Body of pancreas (tissue), 4 donors: ENCODE results near the gene NBAS. TPM values are rescaled to one million over a fixed set of nuclear protein-coding genes. Genes with fewer than 3 reads are reported as not detected.

Source experiments
- ATAC-seq: fragments of 150-250 bp; one replicate; pipeline ENCODE4 v1.9.1; 2016
- DNase-seq, 4 donors: peaks; one replicate each; pipeline ENCODE4 v3.0.0-alpha.2; 2019
- H3K27ac ChIP-seq, 4 donors: fragments of 200-600 bp; sonication (generic); 1 replicate in 3 of 4; 2 replicates in 1 of 4; pipeline versions ENCODE4 v1.5.1 to v1.6.1; 2016 to 2019; ENCODE audit warnings: mild to moderate bottlenecking in 1 of 4, mixed read lengths in 1 of 4, moderate library complexity in 1 of 4
- H3K27me3 ChIP-seq, 2 donors: fragments of 200-600 bp; sonication (generic); one replicate each; pipeline ENCODE4 v1.6.0; 2016; ENCODE audit warnings: mild to moderate bottlenecking in 1 of 2
- H3K36me3 ChIP-seq, 2 donors: fragments of 200-600 bp; sonication (generic); replicated peaks in 1 of 2; 2 replicates each; pipeline ENCODE4 v1.5.1; 2016; ENCODE audit warnings: low read depth in 2 of 2; ENCODE audit not compliant: insufficient read depth in 1 of 2
- H3K4me1 ChIP-seq: fragments of 200-600 bp; sonication (generic); one replicate; pipeline ENCODE4 v1.6.0; 2016
- H3K4me3 ChIP-seq, 2 donors: fragments of 200-600 bp; sonication (generic); 1 replicate in 1 of 2; 2 replicates in 1 of 2; pipeline ENCODE4 v1.5.1; 2016 to 2019
- H3K9me3 ChIP-seq, 3 donors: fragments of 200-600 bp; sonication (generic); 1 replicate in 2 of 3; 2 replicates in 1 of 3; pipeline ENCODE4 v1.5.1; 2016
- POLR2A ChIP-seq, 3 donors: fragments of 450-650 bp; IDR thresholded peaks; one replicate each; pipeline ENCODE4 v1.6.1; 2016; ENCODE audit warnings: antibody characterized with exemption in 3 of 3, mild to moderate bottlenecking in 2 of 3
- WGBS, 2 donors: methylation state at CpG; one replicate each; pipeline ENCODE4 v1.1.5; 2017; 5-methylcytosine and 5-hydroxymethylcytosine counted together
- intact Hi-C: fragments of 100-400 bp; cut with DNase I; formaldehyde crosslinking; loops from one replicate; pipeline ENCODE4 v1.15.1; 2023
- total RNA-seq, 2 donors: library from RNA; depleted of rRNA; stranded (reverse); fragments of >200 nt; gene quantifications; one replicate each; pipeline ENCODE4 v1.1.0, GENCODE V29; 2016
- TF ChIP-seq, protein P1 (sequence below), 7 experiments: fragments of 450-650 bp in 4 of 7; fragments of 200-600 bp in 3 of 7; sonication (generic) in 3 of 7; IDR thresholded peaks; one replicate each; pipeline ENCODE4 v1.5.1; 2016 to 2019; ENCODE audit warnings: antibody characterized with exemption in 7 of 7

NBAS gene
- total RNA-seq, 2 donors from 2014 or later = 34.0 to 35.9 TPM

DNA sequence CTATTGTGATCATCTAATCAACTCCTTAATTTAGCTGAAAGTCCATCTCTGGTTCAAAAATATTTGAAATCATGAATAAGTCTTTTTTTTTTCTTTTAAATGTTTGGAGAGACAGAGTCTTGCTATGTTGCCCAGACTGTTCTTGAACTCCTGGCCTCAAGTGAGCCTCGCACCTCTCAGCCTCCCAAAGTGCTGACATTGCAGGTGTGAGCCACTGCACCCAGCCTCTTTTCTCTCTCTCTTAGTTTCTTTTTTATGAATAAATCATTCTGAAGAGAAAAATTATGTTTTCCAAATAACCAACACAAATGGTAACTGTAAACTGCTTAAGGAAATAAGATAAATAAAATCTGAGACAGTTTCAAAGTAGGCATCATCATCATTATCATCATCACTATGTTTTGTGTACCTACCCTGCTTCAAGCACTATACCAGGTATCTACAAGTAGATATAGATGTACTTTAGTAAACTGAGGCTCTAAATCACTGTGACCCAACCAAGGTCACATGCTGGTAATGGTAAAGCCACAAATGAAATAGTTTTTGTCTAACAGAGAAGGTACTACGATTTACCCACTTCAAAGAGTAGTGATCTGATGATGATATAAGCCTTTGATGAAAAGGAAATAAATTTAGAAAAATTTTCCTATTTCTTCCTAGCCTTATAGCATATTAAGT is 5.0 kb upstream of the NBAS start:
- DNase-seq (no peak), ATAC-seq (no peak)
- WGBS, 2 donors = 0 to 26% methylated on average over 2 of the region's 2 CpGs
- H3K4me3 ChIP-seq = no peak overlapping the region
- H3K27ac ChIP-seq = no peak overlapping the region
- intact Hi-C loops = no loop called here
- H3K27me3 ChIP-seq = no peaks in the 10 kb centered on the region
- H3K36me3 ChIP-seq = no peaks in the 10 kb centered on the region
- H3K9me3 ChIP-seq = no peaks in the 10 kb centered on the region
- no peak for TF ChIP-seq POLR2A (IDR thresholded peaks at IDR 0.05)
- TF ChIP-seq, protein P1, sequence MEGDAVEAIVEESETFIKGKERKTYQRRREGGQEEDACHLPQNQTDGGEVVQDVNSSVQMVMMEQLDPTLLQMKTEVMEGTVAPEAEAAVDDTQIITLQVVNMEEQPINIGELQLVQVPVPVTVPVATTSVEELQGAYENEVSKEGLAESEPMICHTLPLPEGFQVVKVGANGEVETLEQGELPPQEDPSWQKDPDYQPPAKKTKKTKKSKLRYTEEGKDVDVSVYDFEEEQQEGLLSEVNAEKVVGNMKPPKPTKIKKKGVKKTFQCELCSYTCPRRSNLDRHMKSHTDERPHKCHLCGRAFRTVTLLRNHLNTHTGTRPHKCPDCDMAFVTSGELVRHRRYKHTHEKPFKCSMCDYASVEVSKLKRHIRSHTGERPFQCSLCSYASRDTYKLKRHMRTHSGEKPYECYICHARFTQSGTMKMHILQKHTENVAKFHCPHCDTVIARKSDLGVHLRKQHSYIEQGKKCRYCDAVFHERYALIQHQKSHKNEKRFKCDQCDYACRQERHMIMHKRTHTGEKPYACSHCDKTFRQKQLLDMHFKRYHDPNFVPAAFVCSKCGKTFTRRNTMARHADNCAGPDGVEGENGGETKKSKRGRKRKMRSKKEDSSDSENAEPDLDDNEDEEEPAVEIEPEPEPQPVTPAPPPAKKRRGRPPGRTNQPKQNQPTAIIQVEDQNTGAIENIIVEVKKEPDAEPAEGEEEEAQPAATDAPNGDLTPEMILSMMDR (IDR thresholded peaks at IDR 0.05) = no peak
- H3K4me1 ChIP-seq = peaks cover 5% of the 10 kb centered on the region

DNA sequence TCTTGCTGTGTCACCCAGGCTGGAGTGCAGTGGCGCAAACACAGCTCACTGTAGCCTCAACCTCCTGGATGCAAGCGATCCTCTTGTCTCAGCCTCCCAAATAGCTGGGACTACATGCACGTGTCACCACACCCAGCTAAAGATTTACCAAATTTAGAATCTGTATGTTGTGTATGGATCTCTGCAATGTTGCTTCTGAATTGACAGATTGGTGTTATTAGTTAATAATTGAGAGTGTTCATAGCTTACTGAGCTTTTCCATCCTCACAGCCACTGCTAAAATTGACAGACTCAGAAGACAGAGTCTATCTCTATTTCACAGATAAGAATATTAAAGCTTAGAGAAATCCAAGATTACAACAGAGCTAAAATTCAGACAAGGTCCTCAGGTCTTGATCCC is 4.3 kb upstream of the NBAS start:
- H3K4me1 ChIP-seq = peaks cover 5% of the 10 kb centered on the region
- no peak for ATAC-seq
- WGBS, 2 donors = 66 to 72% methylated on average over 3 of the region's 3 CpGs
- no peak overlapping the region for H3K27ac ChIP-seq
- intact Hi-C loops = no loop called here
- H3K27me3 ChIP-seq = no peaks in the 10 kb centered on the region
- DNase-seq = no peak
- no peaks in the 10 kb centered on the region for H3K9me3 ChIP-seq
- TF ChIP-seq, protein P1 (IDR thresholded peaks at IDR 0.05) = no peak
- no peak for TF ChIP-seq POLR2A (IDR thresholded peaks at IDR 0.05)
- no peak overlapping the region for H3K4me3 ChIP-seq
- H3K36me3 ChIP-seq = no peaks in the 10 kb centered on the region

DNA sequence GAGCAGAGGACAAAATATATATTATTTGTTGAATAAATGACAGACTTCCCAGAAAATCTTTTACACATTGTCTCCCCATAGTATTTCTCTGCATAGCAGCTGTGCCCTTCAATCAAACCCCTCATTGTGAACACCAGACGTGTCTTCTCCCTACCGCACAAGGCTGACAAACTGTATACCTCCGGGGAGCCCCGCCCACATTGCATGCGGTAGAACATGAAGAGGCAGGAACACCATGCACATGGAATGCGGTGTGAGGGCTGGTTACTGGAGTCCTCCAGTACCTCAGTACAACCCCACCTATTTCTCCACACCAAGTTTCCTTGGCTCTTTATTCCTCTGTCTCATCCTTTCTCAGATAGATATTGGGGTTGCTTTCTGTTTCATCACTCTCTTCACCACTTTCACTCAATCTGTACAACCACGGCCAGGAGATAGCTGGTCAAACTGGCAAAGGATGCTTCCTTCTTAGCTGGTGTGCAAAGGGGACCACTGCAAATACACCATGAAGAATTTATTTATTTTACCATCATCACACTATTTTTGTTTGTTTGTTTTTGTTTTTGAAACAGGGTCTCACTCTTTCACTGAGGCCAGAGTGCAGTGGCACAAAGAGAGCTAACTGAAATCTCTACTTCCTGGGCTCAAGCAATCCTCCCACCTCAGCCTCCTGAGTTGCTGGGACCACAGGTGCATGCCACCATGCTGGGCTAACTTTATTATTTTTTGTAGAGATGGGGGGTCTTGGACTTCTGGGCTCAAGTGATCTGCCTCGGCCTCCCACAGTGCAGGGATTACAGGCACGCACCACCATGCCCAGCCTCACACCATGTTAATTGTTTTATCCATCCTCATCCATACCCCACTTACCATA is 2.3 kb upstream of the NBAS start:
- no peaks in the 10 kb centered on the region for H3K36me3 ChIP-seq
- H3K27me3 ChIP-seq = no peaks in the 10 kb centered on the region
- H3K27ac ChIP-seq = no peak overlapping the region
- H3K4me1 ChIP-seq = peaks cover 20% of the 10 kb centered on the region
- H3K4me3 ChIP-seq = no peak overlapping the region
- H3K9me3 ChIP-seq = no peaks in the 10 kb centered on the region
- ATAC-seq (no peak), DNase-seq (no peak)
- intact Hi-C loops = no loop called here
- TF ChIP-seq POLR2A (IDR thresholded peaks at IDR 0.05) = no peak
- TF ChIP-seq, protein P1 (IDR thresholded peaks at IDR 0.05) = no peak
- WGBS, 2 donors = 69 to 71% methylated on average over 9 of the region's 9 CpGs

DNA sequence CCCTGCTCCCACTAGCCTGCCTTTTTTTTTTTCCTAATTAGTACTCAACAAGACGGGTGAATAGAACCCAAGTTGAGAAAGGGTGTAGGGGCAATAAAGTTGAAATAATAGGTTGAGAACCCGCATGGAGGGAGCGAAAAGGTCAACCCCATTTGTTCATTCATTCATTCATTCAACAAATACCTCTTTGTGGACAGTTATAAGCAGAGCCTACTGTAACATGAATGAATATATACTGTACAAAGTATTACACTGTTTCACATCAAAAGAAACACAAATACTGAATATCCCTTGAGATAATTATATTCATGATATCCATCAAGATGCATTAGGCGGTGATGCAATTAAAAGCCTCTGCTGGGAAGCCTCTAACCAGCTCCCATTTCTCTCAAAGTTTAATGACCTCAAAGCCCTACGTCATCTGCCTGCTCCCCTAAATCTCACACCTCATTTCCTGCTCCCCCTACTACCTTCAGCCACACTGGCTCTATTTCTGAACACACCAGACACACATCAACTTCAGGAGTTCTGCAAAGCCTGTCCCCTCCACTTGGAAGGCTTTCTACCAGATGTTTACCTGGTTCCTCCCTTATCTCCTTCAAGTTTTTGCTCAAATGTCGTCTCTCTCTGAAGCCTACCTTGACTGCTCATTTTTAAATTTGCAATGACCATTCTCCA is 1.4 kb upstream of the NBAS start:
- Histone ChIP-seq H3K27ac (no peak overlapping the region), H3K4me1 (peaks cover 28% of the 10 kb centered on the region), H3K36me3 (no peaks in the 10 kb centered on the region), H3K4me3 (no peak overlapping the region), H3K27me3 (no peaks in the 10 kb centered on the region), H3K9me3 (no peaks in the 10 kb centered on the region)
- ATAC-seq (no peak), DNase-seq (no peak)
- 61 to 64% methylated on average over 6 of the region's 6 CpGs for WGBS, 2 donors
- TF ChIP-seq POLR2A (IDR thresholded peaks at IDR 0.05) = no peak
- TF ChIP-seq, protein P1 (IDR thresholded peaks at IDR 0.05) = no peak
- intact Hi-C loops = no loop called here
